GM21723 (cell line): ENCODE data around the gene FAM114A2.
"Not testable (repeated sequence)": the region's sequence is repeated elsewhere in the genome, so short reads cannot be mapped to it uniquely, and the experiment has no call there.

ENCODE experiments used
- ATAC-seq: cut with Tn5 transposase; IDR thresholded peaks from one replicate; pipeline ENCODE4 v1.9.1; 2021; ENCODE audit warnings: mild to moderate bottlenecking, moderate library complexity; ENCODE audit not compliant: unreplicated experiment

The FAM114A2 gene

DNA sequence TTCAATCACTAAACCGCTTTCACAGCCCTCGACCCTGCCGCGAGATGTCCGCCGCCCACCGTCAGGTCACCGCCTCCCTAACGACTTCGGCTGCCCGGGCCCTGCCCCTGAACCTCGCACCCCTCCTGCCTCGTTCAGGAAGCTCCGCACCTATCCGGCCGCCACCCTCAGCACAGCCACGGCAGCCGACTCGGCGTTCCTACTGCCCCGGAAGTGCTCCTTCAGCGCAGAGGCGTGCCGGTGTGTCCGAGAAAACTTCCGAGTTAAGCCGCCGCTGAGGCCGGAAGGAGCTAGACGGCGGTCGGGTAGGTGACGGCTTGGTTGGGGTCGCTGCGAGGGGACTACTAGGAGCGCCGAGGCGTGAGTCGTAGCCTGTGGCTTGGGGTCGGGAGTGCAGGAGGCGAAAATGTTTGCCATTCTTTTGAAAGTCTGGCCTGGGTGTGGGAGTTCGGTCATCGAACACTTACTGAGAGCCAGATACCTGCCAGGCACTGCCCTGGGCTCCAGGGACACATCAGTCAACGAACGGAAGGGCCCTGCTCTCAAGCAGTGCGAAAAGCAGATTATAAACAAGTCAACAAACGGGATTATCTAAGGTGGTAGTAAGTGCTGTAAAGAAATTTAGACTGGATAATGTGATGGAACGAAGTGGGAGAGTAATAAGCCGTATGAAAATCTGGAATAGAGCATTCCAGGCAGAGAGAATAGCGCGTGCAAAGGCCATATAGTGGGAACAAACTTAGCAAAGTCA is at the start of gene FAM114A2, which contains the start of gene MFAP3:
Gene FAM114A2, minus strand, starts transcription at position 204 of the 751 bp plus-strand sequence. CDS start 3,957 bp downstream, outside the sequence.
Gene MFAP3, plus strand, starts transcription at position 261 of the 751 bp plus-strand sequence. CDS start 10,756 bp downstream, outside the sequence.
- peak; percentile 98 for ATAC-seq

DNA sequence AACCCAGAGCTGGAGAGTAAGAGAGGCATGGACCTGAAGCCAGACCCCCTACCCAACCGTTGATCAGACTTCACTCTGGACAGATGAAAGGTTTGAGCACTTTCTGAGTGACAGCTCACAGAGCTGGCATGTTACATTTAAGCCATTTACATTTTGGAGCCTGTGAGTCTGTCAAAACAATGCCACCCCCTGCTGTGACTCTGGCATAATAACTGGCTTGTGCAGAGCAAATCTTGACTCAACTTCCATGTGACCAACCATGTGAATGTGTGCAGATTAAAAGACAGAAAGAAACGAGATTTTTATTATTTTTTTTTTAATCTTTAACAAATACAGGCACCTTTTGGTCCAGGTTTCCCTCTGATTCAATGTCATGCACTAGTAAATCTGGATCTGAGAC is 48.5 kb upstream of the FAM114A2 start:
- no peak for ATAC-seq

DNA sequence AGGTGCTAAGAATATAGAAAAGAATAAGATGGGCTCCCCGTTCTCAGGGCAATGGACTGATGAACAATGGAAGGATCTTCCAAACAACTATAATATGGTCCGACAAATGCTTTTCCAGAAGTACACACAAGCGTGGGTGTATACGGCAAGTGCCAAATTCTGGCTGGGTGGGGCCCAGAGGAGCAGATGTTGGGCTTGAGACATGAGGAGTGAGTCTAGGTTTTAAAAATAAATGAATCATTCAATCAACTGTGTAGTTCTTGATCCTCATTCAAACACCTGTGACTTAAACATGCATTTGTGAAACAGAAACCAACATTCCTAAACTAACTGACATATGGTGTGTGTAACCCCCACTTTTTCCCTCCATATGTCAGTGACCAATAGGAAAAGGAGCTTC is 47.9 kb upstream of the FAM114A2 start:
- ATAC-seq = no peak

DNA sequence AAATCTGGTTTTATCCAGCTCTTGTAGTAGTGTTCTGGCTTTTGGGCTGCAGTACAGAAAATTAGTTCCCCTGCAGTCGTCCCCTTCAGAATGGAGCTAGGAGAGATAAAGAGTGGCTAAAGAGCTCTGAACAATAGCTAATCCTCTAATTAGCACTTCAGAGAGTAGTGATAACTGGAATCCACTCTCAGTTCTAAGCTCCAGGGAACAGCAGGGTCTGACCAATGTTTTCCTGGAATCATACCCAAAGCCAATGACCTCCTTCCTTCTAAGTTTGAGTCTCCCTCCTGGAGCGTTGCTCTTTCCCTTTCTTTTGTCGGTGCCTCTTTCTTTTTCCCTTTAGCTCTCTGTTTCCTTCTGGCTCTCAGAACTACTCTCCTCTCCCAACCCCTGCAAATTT is 47.4 kb upstream of the FAM114A2 start:
- no peak for ATAC-seq

DNA sequence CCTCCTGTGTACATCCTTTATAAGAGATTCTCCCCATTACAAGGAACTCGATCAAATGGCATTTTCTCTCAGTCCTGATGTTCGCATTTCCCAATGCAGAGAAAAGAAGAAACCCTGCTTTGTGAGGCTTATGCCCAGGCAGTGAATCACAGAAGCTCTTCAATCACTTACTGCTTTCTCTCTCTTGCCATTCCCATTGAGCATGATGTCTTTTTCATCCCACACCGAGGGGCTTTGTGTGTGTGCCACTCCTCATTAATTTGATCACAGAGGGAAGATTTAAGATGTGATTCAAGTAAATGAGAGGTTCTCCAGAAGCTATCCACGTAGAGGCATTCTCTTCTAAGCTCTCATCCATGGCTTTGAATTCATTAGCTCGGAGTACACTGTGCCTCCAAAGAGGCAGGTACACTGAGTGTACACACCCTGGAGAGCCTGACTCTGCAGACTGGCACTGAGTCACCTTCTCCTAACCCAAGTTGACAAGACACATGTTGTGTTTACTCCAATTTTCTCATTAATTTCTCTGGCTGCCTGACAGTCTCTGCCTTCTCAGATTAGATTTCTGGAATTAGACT is 45.4 kb upstream of the FAM114A2 start:
- no peak for ATAC-seq

DNA sequence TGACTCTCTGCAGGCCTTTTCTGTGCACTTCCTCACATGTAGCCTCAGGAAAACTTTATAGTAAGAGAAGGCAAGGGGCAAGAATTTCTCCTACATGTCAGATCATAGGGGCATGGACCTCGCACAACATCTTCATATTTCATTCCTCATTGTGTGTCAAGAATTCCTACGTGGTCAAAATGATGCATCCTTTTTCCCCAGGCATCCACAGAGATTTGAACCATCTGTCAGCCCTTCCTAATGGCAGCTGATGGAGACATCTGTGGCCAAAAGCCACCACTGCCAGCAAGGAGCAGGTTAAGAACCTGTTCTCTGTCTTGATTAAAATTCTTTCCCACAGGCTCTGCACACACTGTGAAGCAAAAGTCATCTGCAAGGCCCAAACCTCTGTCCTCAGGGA is 42.5 kb upstream of the FAM114A2 start:
- no peak for ATAC-seq

DNA sequence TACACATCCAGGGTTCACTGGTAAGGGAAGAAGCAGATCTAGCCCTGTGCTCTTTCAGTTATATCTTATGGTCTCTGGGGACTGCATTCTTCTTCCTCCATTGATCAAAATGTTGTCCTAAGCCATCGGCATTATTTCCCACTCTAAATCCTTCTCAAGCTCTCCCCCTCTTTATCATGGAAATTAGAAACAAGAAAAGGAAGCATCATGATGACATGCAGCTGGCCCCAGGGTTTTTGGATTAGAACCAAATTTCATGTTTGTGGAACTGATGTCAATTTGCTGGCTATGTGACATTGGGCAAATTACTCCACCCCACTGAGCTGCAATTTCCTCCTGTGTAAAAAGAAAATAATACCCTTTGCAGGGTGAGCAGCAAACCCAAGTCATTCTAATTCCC is 39.6 kb upstream of the FAM114A2 start:
- ATAC-seq = no peak

DNA sequence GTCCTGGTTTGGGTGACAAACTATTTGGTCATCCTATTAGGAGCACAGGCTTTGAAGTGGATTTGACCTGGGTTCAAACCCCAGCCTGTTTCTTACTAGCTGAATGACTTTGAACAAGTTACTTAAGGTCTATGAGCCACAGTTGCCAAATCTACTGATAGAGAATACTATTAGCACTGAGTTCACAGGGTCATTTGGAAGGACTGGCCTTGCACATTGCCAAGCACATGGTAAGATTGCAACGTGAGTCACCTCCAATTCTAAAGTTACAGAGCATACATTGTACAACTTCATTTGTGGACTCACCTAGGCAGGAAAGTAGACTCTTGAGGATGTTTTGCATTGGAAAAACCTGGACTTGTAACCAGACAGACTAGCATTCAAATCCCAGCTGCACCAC is 39.0 kb upstream of the FAM114A2 start:
- no peak for ATAC-seq

DNA sequence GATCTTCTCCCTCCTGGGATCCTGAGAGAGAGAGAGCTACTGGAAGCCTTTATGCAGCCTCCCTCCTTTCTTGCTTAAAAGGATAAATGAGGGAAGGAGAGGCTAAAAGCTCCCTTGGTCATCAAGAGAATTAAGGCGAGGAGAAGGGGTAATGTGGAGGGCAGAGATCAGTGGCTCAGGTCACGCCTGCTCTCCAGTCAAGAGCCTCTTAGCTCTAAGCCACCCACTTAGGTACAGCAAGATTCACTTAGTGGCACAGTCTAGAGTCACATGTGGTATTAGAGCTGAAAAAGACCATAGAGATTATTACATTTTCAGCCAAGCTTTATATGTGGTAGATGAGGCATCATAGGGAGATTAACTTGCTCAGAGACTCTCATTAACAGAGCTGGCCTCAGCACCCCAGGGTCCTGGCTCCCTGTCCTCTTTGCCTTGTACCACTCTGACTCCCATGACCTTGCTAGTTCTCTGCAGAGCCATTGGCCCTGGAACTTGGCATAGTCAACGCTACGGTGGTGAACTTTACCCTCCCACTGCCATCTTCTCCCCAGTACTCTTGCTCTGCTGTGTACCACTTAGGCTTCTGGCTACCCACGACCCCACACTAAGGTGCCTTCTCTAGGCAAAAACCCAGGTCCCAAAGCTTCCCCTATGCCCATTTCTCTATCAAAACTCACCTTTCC is 37.7 kb upstream of the FAM114A2 start:
- no peak for ATAC-seq

DNA sequence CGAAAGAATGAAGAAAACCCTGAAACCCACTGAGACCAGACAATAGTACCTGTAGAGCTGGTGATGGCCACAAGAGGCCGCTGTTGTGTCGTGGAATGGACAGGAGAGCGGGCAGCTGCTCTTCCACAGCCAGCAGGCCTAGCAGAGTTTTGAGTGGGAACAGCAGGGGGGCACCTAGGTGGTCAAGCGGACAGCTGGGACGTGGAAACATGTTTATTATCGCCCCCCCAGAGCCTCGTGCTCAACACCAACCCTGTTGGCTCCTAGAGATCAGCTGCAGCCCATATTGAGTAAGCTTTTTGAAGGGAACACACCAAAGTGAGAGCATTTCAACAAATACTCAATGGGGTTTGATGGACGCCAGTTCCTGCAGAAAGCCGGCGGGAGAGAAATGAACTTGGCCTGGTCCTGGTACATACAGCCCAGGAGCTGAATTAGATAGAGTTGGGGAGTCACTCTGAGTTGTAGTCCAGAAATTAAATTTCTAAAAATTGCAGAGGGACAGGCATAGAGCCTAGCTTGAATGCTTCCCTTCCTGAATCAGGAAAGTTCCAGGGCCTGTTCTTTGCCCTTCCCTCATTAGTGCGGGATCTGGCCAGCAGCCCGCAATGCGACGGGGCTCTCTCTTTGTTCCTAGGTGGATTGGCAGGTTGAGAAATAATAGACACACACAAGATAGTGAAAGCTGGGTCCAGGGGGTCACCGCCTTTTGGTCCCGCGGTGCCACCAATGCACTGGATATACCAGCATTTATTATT is 33.9 kb upstream of the FAM114A2 start:
- peak; percentile 97 for ATAC-seq

DNA sequence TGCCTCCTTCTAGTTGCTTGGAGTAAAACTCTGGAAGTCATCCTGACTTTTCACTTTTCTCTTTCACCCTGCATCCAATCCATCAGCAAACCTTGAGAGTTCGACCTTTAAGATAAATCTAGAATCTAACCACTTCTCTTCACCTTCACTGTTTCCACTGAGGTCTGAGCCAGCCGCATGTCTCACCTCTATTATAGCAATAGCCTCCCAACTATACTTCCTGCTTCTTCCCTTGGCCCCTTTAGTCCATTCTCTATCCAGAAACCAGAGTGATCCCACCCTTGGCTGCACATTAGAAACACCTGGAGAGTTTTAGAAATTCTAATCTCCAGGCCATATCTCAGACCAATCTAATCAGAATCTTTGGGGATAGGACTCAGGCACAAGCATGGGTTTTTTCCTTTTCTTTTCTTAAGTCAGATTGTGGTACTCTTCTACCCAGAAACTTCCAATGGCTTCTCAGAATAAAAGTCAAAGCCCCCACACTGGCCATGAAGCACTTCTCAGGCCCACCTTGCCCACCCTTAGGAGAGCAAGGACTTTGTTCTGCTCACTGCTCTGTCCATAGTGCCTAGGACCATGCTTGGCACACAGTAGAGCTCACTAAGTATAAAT is 33.2 kb upstream of the FAM114A2 start:
- peak; percentile 29 for ATAC-seq

DNA sequence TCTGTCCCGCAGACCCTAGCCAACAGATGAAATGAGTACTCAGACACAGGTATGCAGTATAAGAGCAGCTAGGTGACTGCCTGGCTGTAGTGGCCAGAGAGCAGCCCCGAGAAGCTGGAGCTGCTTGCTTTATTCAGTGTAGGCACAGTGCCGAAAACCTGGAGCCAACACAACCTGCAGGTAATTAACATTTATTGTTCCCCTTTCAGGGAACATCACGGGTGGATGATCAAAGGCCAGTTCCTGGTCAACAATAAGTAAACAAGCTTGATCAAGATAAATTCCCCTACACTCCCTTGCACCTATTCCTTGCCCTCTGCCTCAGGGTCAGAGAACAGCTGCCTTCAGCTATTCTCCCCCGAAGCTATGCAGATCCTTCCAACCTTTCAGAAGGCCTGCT is 31.1 kb upstream of the FAM114A2 start:
- ATAC-seq = not testable (repeated sequence)

DNA sequence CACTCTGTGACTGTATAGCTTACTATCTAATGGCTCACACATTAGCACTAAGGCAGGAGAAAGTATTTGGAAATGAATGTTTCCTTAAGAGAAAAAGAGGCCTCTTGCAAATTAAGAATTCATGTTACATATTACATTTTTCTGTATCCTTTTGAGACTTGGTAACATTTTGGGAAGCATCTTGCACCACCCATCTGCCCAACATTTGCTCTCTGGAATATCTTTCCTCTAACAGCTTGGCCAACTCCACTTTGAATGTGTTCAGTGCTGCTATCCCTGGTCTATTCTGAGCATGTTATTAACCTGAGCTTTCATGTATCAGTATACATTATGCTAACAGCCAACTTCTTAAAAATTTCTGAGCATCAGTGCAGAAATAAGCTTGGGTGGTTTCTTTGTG is 27.3 kb upstream of the FAM114A2 start:
- no peak for ATAC-seq

DNA sequence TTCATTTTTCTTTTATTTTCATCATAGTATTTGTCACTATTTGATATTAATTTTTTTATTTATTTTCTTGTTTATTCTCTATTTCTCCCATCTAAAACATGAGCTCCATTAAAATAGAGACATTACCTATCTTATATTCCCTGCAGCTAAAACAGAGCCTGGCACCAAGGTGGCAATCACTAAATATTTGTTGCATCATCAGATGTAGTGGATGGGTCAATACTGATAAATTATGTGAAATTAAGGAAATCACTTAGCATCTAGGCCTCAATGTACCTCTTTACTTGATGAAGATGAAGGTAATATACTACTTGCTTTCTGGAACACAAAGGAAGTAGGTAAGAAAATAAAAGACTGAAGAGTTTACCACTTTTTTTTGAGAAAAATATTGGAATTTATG is 24.7 kb upstream of the FAM114A2 start:
- ATAC-seq = no peak

DNA sequence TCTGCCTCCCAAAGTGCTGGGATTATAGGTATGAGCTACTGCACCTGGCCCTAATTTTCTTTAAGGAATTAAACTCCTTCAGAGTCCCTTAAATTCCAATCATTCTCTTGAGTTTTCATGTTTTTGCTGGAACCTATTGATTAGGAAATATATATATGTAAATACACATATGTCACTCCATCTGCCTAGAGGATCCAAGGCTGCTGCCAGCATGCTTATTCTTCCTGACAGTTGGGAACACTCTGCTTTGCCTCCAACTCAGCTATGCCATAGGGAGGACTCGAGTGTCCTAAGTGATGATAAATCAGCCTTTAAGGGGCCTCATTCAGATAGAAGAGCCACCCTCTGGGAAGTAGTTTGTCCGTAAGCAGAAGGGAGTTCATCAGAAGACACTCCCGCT is 21.9 kb upstream of the FAM114A2 start:
- ATAC-seq = no peak

DNA sequence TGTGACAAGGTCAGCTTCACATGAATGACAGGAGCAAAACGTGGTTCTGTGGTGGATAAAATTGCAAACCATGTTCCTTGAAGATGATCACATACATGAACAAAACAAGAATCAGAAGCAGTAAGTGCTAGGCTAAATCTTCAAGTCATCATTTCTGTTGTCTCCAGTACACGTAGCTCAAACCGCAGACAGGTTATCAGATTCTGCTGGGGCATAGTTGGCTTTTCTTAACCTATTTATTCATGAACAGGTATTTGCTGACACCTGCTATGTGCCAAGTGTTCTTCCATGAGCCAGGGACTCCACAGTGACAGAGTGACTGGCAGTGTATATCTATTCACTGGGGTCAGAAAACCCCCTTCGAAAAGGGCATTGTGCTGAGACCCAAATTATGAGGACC is 20.9 kb upstream of the FAM114A2 start:
- ATAC-seq = no peak

DNA sequence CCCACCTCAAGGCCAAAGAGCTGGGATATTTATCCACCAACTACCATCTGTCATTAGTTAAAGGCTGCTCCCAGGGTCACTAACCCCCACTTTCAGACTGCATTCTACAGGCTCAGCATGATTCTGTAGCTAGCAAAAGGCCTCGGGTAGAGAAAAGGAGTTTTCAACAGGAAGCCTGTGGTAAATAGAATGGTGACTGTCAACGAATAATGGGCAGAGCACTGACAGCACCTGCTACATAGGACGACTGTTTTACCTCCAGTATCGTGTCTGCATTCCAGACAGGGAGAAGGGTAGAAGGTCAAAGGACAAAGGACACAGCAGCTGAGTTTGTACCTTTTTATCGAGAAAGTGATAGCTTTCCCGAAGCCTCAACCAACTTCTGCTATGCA is 20.3 kb upstream of the FAM114A2 start:
- peak; percentile 68 for ATAC-seq

DNA sequence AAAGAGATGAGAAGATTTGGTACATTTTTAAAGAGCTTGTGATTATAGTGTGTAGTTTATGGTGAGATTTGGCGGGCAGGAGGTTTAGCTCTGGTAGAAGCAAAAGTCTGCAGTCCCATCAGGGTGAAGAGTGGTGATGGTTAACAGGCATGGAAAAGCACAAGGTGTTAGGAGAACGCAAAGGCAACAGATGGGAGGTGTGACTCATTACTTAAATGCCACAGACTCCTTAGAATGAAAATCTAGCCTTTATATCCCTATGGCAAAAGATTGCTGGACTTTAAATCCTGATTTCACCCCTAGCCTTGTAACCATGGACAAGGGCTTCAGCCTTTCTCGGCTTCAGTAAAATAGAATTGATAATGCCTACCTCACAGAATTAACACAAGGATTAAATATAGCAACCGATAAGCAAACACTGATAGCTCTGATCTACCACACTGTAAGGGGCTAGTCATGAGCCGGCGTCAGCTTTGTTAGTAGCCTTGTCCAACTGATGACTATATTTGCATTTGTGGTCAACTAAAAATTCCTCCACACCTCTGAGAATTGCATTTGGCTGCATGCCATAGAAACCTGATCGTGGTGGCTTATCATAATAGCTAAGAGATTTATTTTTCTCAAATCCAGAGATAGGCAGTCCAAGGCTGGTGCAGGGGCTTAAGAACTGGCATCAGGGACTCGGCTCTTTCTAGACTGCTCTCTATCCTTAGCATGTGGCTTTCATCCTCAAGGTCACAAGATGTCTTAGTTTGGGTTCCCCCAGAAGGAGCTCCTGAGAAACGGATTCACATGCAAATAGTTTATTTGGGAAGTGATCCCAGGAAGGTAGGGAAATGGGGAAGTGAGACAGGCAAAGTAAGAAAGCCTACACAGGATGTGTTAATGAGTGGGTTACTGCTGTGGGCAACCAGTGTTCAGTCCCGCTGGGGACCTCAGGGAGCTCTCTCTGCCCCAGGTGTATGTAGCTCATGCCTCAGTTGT is 19.6 kb upstream of the FAM114A2 start:
- ATAC-seq = peak; percentile 72

DNA sequence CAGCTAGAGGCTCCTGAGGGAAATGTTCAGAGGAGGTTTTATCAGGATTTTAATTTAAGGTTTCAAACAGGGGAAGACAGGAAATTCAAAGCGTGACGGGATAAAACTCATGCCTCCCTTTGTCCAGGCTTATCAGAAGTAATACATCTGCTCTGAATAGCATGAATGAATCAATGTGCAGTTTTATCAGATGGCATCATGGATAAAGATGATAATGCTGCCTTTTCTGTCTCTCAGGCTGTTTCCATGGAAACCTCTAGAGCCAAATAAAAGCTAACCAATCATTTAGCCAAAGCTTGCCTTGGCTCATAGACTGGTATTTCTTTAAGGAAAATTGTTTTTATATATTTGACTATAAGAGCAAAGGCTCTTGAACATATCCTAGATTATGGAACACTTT is 16.5 kb upstream of the FAM114A2 start:
- no peak for ATAC-seq

DNA sequence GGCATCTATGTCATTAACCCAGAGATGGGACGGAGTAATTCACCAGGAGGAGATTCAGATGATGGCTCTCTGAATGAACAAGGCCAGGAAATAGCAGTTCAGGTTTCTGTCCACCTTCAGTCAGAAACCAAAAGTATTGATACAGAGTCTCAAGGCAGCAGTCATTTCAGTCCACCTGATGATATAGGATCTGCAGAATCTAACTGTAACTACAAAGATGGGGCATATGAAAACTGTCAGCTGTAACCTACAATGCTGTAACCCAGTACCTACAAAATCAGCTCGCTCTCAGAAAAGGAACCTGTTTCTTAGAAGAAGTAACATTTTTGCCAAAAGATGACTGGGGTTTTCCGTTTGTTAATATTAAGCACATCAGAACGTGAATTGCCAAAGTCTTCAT is 14.8 kb upstream of the FAM114A2 start:
- no peak for ATAC-seq
